Glomerular visceral epithelial cell (primary cell): Measurements from ENCODE around the gene TOP2A.
A peak's percentile ranks its signal among the peaks of the same experiment; 100 is the strongest.

Experiments
- DNase-seq: peaks from one replicate; pipeline ENCODE4 v3.0.0-alpha.2; 2016; ENCODE audit errors: extremely low spot score

Gene TOP2A

GRCh38 chr17:40361063-40361924, 56.4 kb downstream of the TOP2A start:
- no peak for DNase-seq

DNA sequence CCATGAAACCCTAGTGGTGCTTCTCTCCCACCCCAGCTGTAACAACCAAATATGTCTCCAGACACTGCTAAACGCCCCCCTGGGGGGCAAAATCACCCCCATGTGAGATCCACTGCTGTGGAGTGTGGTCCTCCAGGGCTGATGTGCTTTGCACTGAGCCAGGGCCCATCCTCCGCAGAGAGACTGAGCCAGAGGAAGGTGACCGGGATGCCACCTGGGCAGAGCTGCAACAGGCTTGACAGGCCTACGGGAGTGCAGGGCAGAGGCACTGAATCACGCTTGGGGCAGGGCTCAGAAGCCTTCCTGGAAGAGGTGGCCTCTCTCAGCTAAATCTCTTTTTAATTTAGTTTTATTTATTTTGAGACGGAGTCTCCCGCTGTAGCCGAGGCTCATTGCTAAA, 57.6 kb downstream of the TOP2A start:
- DNase-seq: no peak

DNA sequence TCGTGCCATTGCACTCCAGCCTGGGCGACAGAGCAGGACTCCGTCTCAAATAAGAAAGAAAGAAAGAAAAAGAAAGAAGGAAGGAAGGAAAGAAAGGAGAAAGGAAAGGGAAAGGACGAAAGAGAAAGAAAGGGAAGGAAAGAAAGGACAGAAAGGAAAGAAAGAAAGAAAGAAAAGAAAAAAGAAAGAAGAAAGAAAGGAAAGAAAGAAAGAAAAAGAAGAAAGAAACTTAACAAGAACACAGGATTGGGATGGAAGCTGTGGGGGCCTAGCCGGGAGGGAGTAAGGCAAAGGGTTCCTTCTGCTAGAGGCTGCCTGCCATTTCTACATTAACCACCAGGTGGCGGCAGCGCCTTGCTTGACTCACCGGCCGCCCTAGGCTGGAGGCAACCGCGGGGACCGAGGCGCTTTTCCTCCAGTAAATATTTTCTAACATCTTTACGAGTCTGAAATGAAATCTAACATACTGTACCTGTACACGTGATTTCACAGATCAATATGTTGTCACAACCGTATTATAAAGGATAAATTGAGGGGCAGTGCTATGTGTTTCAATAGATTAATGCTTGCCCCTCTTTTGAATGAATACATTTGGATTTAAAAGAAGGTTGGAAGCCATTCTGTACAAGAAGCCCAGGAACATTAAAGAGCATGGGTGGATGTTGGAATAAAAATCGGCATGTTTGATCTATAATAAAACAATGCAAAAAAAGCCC, 59.2 kb downstream of the TOP2A start:
- DNase-seq: peak; percentile 87

GRCh38 chr17:40356990-40357881, 60.5 kb downstream of the TOP2A start:
- no peak for DNase-seq

DNA sequence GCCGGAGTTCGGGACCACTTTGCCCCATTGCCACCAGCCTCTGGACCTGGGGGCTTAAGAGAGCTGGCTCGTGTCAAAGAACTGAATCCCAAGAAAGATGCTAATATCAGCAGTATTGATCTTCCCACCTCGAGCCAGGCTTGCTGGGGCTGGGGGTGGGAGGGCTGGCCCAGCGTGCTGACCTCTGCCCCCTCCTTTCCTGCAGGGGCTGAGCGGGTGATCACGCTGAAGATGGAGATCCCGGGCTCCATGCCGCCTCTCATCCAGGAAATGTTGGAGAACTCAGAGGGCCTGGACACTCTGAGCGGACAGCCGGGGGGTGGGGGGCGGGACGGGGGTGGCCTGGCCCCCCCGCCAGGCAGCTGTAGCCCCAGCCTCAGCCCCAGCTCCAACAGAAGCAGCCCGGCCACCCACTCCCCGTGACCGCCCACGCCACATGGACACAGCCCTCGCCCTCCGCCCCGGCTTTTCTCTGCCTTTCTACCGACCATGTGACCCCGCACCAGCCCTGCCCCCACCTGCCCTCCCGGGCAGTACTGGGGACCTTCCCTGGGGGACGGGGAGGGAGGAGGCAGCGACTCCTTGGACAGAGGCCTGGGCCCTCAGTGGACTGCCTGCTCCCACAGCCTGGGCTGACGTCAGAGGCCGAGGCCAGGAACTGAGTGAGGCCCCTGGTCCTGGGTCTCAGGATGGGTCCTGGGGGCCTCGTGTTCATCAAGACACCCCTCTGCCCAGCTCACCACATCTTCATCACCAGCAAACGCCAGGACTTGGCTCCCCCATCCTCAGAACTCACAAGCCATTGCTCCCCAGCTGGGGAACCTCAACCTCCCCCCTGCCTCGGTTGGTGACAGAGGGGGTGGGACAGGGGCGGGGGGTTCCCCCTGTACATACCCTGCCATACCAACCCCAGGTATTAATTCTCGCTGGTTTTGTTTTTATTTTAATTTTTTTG, 61.6 kb downstream of the TOP2A start:
- DNase-seq: no peak

DNA sequence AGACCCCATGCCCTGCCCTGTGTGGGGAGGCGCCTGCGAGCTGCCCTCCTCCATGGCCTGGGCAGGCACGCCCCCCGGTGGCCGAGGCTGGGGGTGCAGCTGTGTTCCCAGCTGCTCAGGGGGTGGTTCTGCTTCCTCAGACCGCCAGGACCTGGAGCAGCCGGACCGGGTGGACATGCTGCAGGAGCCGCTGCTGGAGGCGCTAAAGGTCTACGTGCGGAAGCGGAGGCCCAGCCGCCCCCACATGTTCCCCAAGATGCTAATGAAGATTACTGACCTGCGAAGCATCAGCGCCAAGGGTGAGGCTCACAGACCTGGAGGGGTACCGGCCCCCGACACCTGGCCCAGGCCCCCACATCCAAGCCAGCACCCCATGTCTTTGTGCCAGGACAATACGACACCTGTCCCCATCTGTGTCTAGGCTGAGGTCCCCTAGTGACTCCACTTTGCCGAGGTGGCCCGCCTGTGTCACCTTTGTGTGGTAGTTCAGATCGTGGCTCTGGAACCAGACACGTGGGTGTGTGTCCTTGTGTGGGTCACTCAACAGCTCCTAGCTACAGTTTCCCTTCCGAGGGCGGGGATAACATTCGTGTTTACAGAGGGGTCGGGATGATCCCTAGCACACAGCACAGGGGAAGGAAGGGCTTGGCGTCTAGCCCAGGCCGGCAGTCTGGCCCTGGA, 62.4 kb downstream of the TOP2A start:
- peak; percentile 67 for DNase-seq

GRCh38 chr17:40354221-40355122, 63.2 kb downstream of the TOP2A start:
- DNase-seq: no peak

- DNase-seq: no peak
Observed at GRCh38 chr17:40352779-40353394, 64.8 kb downstream of the TOP2A start.

- DNase-seq: no peak
Observed at GRCh38 chr17:40352237-40352778, 65.4 kb downstream of the TOP2A start.

DNA sequence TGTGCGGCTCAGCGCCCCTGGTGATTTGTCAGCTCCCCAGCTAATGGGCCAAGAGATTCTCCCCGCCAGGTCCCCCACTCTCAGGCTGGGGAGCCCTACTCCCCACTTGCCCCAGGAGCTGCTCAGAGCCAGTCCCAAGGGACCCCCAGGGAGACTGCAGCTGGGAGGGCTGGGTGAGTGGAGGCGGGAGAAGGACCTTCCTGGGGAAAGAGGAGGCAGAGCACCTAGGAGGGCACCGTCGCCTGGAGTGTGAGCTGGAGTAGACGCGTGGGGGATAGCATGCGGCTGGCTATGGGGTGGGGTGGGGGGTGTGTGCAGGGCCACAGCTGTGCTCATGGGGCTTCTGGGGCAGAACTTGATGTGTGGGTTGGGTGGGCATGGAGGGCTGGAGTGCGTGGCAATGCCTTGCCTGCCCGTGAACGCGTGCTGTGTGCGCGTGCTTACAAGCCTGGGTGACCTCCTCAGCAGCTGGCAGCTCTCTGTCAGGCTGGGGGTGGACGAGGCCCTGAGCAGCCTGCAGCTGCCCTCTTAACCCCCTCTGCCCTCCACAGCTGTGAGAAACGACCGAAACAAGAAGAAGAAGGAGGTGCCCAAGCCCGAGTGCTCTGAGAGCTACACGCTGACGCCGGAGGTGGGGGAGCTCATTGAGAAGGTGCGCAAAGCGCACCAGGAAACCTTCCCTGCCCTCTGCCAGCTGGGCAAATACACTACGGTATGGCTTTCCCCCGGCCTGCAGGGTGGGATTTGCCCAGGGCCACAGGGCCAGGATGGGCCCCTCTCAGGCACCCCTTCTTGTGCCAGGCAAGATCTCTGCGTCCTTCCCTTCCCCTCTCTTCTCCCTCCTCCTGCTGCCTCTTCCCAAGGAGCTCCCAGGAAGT, 66.1 kb downstream of the TOP2A start:
- DNase-seq: no peak

DNA sequence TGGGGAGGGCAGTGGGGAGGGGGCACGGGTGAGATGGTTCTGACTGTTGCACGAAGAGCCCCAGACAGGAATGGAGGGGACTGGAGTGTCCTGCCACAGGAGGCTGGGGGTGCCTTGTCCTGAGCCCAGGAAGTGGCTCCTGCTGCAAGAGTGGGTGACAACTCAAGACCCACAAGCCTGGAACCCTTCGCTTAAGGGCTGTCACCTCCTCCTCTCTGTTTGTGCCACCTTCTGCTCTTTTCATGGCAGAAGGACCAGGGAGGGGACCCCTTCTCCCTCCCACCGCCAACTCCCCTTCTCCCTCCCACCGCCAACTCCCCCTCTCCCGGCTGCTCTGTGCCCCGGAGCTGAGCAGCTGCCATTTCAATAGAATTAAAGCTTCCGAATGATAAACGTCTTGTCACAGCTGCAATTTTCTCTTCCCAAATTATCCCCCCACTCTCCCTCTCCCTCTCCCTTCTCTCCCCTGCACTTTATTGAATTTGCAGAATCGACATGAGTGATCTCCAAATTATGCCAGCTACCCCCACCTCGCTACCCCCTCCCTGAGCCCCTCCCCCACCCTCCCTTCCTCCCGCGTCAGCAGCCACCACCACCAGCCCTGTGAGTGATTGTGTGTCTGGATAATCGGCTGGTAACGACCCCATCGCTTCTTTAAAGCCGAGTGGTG, 66.9 kb downstream of the TOP2A start:
- DNase-seq: no peak

GRCh38 chr17:40349895-40350688, 67.6 kb downstream of the TOP2A start:
- DNase-seq: no peak

DNA sequence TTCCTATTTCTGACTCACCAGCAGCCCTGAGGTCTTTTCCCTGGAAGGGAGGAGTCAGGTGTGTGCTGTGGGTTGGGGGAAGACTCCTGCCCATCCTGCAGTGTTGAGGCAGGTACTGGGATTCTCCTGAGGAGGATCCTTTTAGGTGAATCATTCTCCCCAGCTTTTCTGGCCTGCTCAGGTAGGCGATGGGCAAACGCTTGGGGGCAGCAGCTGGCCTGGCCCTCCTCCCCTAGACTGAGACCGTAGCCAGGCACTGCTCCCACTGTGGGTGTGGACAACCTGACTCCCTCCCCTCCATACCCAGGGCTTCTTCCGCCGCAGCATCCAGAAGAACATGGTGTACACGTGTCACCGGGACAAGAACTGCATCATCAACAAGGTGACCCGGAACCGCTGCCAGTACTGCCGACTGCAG, 68.2 kb downstream of the TOP2A start:
- no peak for DNase-seq

DNA sequence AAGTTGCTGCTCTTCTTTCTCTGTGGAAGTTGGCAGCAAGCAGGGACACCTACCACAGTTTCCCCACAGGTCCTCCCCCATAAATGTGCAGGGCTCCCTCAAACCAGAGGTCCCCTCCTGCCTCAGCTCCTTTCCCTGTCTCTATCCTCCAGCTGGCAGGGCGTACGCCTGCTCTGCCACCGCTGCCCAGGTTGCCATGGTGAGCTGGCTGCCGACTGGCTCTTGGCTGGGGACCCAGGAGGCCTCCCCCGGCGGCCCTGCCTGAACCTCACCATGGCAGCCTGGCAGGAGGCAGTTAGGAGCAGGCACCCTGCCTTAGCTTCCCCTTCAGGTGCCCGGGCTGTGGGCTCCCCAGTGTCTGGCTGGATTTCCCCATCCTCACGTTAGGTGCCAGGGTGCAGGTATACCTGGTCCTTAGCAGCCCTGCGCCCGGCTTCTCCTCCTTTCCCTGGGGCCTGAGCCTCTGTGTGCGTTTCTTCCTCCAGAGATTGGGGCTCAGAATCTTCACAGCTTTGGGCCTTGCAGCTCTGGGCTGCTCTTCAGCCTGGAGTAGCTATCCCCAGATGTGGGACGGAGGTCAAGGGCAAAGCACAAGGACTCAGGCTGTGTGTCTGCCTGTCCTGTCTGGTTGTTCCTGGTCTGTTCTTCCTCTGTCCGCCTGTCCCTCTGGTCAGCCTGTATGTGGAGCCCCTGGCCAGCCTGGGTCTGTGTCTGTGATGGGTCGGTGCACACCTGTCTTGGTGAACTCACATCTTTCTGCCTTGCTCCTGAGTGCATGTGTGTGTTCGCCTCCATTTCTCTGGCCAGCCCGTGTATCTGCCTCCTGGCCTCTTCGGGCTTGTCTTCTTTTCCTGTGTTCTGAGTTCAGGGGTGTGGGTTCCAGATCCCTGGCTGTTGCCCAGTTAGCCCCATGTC, 68.9 kb downstream of the TOP2A start:
- DNase-seq: no peak

DNA sequence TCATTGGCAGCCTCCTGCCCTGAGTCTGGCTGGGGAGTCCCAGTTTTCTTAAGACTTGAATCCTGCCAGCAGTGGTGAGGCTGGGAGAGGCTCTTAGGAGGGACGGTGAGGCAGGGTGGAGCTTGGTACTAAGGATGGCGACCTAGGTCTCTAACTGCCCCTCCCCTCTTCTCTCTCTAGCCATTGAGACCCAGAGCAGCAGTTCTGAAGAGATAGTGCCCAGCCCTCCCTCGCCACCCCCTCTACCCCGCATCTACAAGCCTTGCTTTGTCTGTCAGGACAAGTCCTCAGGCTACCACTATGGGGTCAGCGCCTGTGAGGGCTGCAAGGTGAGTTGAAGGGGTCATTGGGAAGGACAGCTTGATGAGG, 69.6 kb downstream of the TOP2A start:
- no peak for DNase-seq
